ENCODE data around the gene PRRG4.
"Not testable (repeated sequence)": the region's sequence is repeated elsewhere in the genome, so short reads cannot be mapped to it uniquely, and the experiment has no call there.

The PRRG4 gene

DNA sequence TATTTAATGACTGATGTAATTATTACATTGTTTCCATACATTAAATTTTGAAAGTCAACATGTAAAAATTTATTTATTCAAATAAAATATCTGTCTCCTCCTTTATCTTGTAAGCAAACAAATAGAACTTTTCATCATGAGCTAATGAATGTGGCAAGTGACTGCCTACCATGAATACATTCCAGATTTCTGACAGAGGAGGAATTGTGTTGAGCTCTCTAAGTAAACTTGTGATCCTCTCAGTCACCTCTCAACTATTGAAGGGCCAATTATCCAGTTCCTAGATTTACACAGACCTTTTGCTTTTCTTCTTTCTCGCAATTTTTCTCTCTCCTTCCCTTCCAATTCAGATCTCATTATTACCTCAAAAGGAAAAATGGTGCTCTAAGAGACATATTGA lies 21.5 kb downstream of the PRRG4 start:
- no peak for DNase-seq (ENCODE audit: low read depth)
- H3K4me3 ChIP-seq (ENCODE audit: control insufficient read depth, low read depth, low read length) = no peak overlapping the region
- TF ChIP-seq, protein P1, sequence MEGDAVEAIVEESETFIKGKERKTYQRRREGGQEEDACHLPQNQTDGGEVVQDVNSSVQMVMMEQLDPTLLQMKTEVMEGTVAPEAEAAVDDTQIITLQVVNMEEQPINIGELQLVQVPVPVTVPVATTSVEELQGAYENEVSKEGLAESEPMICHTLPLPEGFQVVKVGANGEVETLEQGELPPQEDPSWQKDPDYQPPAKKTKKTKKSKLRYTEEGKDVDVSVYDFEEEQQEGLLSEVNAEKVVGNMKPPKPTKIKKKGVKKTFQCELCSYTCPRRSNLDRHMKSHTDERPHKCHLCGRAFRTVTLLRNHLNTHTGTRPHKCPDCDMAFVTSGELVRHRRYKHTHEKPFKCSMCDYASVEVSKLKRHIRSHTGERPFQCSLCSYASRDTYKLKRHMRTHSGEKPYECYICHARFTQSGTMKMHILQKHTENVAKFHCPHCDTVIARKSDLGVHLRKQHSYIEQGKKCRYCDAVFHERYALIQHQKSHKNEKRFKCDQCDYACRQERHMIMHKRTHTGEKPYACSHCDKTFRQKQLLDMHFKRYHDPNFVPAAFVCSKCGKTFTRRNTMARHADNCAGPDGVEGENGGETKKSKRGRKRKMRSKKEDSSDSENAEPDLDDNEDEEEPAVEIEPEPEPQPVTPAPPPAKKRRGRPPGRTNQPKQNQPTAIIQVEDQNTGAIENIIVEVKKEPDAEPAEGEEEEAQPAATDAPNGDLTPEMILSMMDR (IDR thresholded peaks at IDR 0.05; ENCODE audit: control insufficient read depth, insufficient read depth, low read depth, low read length, missing control alignments) = no peak

DNA sequence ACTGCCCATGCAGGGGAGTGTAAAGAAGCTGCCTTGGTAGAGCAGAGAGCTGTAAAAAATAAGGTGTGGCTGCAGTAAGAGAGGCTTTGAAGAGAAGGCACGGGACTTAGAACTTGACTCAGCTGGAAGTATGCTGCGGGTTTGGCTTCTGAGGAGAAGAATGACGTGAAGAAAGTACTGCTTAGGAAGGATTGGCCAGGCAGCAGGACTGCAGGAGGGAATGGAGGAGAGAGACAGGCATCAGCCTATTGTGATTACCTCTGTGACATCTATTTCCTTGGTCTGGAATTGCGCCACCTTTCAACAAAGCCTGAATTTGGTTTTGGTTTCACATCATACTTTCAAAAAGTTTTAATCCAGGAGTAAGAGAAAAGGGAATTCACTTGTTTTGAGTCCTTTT lies 22.5 kb downstream of the PRRG4 start:
- peak; percentile 37 for DNase-seq (ENCODE audit: low read depth)
- TF ChIP-seq, protein P1 (IDR thresholded peaks at IDR 0.05; ENCODE audit: control insufficient read depth, insufficient read depth, low read depth, low read length, missing control alignments) = no peak
- no peak overlapping the region for H3K4me3 ChIP-seq (ENCODE audit: control insufficient read depth, low read depth, low read length)

DNA sequence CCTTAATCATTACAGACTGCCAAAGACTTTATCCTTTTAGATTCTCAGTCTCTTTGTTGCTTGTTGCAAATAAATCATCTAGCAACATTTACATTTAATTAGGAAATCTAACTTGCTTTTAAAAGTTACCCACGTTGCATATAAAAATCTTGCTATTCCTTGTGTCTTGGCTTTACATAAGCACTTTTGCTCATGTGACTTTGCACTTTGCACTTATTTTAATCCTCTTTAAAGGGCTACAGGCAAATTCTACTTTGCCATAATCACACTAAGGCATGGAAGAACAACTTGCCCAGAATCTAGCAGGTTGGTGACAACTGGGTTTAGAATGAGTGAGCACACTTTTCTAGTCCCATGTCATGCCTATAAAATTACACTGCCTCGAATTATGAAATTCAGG lies 25.9 kb downstream of the PRRG4 start:
- no peak for DNase-seq (ENCODE audit: low read depth)
- TF ChIP-seq, protein P1 (IDR thresholded peaks at IDR 0.05; ENCODE audit: control insufficient read depth, insufficient read depth, low read depth, low read length, missing control alignments) = no peak
- H3K4me3 ChIP-seq (ENCODE audit: control insufficient read depth, low read depth, low read length) = no peak overlapping the region

DNA sequence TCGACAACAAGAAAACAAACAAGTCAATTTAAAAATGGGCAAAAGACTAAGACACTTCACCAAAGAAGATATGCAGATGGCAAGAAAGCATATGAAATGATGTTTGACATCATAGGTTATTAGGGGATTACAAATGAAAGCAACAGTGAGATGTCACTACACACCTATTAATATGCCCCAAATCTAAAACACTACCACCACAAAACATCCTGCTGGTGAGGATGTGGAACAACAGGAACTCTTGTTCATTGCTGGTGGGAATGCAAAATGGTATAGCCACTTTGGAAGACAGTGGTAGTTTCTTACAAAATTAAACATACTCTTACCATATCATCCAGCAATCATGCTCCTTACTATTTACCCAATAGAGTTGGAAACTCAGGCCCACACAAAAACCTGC lies 29.0 kb downstream of the PRRG4 start:
- TF ChIP-seq, protein P1 (IDR thresholded peaks at IDR 0.05; ENCODE audit: control insufficient read depth, insufficient read depth, low read depth, low read length, missing control alignments) = no peak
- no peak overlapping the region for H3K4me3 ChIP-seq (ENCODE audit: control insufficient read depth, low read depth, low read length)
- no peak for DNase-seq (ENCODE audit: low read depth)

DNA sequence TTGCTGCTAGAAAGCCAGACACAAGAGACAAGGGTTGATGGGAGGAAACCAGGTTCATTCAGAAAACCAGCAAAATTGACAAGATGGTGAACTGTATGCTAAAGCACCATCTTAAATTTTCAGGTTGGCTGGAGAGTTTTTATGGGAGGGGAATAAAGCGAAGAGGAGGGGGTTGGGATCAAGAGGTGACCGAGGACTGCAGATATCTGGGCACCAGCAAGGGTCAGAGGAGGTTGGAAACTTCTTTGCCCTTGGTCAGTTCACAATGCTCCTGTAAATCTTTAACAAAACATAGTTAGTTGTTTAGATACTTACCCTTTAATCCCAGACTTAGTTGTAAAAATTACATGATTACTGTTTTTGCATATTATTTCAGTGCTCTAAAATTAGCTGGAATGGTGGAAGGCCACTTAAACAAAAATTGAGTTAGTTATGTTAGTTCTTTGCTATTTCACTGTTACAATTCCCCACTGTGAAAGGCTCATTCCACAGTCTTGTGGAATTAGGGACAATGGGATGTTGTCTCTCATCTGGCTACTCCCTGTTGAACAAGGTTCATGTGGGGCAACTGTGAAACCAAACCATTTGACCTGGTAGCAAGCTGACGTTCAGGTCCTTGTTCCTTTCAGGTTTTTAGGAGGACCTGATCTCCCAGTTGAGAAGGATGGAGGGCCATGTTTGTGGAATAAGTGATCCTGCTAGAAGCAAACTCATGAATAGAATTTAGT lies 32.3 kb downstream of the PRRG4 start:
- TF ChIP-seq, protein P1 (IDR thresholded peaks at IDR 0.05; ENCODE audit: control insufficient read depth, insufficient read depth, low read depth, low read length, missing control alignments) = no peak
- DNase-seq (ENCODE audit: low read depth) = no peak
- H3K4me3 ChIP-seq (ENCODE audit: control insufficient read depth, low read depth, low read length) = no peak overlapping the region

DNA sequence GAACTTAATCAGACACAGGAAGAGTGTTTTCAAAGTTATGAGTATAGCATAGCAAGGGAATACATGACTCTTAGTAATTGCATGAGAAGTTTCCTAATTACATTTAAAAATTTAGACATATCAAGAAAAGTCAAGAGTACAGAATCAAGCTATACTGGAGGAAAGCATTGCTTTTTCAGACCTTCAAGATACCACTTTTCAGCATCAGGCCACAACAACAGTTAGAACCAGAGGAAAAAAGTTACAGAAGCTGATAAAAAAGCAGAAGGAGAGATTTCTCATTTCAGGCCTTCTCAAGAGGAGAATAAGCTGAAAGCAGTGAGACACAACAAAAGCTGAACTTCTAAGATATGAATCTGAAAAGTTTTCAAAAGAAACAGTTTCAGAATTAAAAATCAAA lies 34.8 kb downstream of the PRRG4 start:
- DNase-seq (ENCODE audit: low read depth) = no peak
- H3K4me3 ChIP-seq (ENCODE audit: control insufficient read depth, low read depth, low read length) = no peak overlapping the region
- TF ChIP-seq, protein P1 (IDR thresholded peaks at IDR 0.05; ENCODE audit: control insufficient read depth, insufficient read depth, low read depth, low read length, missing control alignments) = no peak

DNA sequence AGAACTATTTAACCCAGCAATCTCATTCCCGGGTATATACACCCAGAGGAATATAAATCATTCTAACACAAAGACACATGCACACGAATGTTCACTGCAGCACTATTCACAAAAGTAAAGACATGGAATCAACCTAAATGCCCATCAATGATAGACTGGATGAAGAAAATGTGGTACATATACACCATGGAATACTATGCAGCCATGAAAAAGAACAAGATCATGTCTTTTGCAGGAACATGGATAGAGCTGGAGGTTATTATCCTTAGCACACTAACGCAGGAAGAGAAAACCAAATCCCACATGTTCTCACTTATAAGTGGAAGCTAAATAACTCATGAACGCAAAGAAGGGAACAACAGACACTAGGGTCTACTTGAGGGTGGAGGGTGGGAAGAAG lies 39.0 kb downstream of the PRRG4 start:
- DNase-seq (ENCODE audit: low read depth); H3K4me3 ChIP-seq (ENCODE audit: control insufficient read depth, low read depth, low read length): not testable (repeated sequence)

Measured in AG09309 (cell line).